Ectodermal cell (in vitro differentiated cells): Measurements from ENCODE around the gene PTP4A1.

Experiments
- H3K27ac ChIP-seq: 2 replicates; pipeline ENCODE4 v1.7.0; 2013; ENCODE audit warnings: mild to moderate bottlenecking, low read depth, low read length; ENCODE audit not compliant: insufficient read depth, poor library complexity, severe bottlenecking
- H3K27me3 ChIP-seq: 2 replicates; pipeline ENCODE4 v1.7.0; 2013; ENCODE audit warnings: mild to moderate bottlenecking, low read length; ENCODE audit not compliant: insufficient read depth, control insufficient read depth, poor library complexity, severe bottlenecking
- H3K36me3 ChIP-seq: one replicate; pipeline ENCODE4 v1.7.0; 2013; ENCODE audit warnings: low read length; ENCODE audit not compliant: control insufficient read depth, insufficient read depth
- H3K4me1 ChIP-seq: one replicate; pipeline ENCODE4 v1.7.0; 2013; ENCODE audit warnings: low read length; ENCODE audit not compliant: control insufficient read depth, insufficient read depth
- H3K4me3 ChIP-seq: 2 replicates; pipeline ENCODE4 v1.7.0; 2013; ENCODE audit warnings: low read depth, low read length, control low read depth; ENCODE audit not compliant: insufficient read depth
- H3K9me3 ChIP-seq: 2 replicates; pipeline ENCODE4 v1.7.0; 2013; ENCODE audit warnings: mild to moderate bottlenecking, low read length, moderate library complexity; ENCODE audit not compliant: control insufficient read depth
- WGBS, 2 experiments: methylation state at CpG; one replicate each; pipeline ENCODE4 v1.1.7; 2013; ENCODE audit warnings: missing lambda C conversion rate in 2 of 2; 5-methylcytosine and 5-hydroxymethylcytosine counted together

Gene PTP4A1

DNA sequence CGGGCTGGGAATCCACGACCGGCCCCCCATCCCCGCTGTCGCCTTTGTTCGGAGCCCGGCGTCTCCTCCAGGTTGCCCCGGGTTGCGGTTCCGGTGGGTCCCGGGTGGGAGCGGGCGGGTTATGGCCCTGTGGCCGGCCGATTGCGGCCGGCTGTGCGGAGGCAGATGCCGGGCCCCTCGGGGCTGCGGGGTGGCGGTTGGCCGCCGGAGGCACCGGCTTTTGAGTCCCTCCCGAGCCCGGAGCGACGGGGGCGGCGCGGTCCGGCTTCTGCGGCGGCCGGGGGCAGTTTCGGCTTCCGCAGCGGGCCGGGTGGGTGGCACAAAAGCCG is 431 bp downstream of the PTP4A1 start:
- H3K4me3 ChIP-seq = peak overlapping the region; percentile 92
- peak overlapping the region; percentile 94 for H3K27ac ChIP-seq
- H3K9me3 ChIP-seq = no peaks in the 10 kb centered on the region
- H3K27me3 ChIP-seq = no peaks in the 10 kb centered on the region
- H3K4me1 ChIP-seq = peaks cover 7% of the 10 kb centered on the region
- peaks cover 14% of the 10 kb centered on the region for H3K36me3 ChIP-seq
- WGBS, 2 experiments = 0% methylated on average over 42 of the region's 42 CpGs

GRCh38 chr6:63573076-63573898 is 1.0 kb downstream of the PTP4A1 start:
- Histone ChIP-seq H3K4me1 (peaks cover 7% of the 10 kb centered on the region), H3K27ac (peak overlapping the region; percentile 94), H3K36me3 (peaks cover 14% of the 10 kb centered on the region), H3K4me3 (peak overlapping the region; percentile 92), H3K27me3 (no peaks in the 10 kb centered on the region), H3K9me3 (no peaks in the 10 kb centered on the region)
- 0% methylated on average over 86 of the region's 86 CpGs for WGBS, 2 experiments

DNA sequence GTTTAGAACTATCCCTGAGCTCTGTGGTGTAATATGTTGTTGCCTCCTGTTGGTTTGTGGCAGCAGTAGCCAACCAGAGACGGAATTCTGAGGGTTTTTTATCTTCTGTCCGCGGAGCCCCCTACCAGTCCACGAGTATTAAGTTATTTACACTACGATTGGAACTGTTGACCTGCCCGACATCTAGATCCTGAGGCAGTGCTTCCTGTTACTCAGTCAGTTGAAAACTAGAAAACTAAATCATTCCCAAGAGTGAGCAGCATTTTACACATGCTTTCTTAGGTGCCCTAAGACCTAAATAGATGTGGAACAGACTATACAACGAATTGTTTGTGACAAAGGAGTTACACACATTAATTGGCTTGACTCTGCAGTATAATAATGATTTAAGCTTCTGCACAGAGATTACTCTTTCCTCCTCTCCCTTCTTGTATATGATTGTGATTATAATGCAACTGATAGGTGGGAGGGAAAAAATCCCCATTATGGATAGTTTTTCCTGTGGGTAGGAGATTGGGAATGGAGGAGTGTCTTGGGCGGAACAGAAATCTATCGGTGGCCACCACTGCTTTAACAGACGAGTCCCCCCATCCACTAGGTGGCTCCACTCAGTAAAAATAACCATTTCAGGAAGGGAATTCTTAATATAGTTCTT is 1.7 kb downstream of the PTP4A1 start:
- H3K4me3 ChIP-seq = peak overlapping the region; percentile 92
- no peaks in the 10 kb centered on the region for H3K9me3 ChIP-seq
- H3K27ac ChIP-seq = peak overlapping the region; percentile 94
- WGBS, 2 experiments = 8% methylated on average over 10 of the region's 10 CpGs
- peaks cover 7% of the 10 kb centered on the region for H3K4me1 ChIP-seq
- H3K36me3 ChIP-seq = peaks cover 20% of the 10 kb centered on the region
- no peaks in the 10 kb centered on the region for H3K27me3 ChIP-seq

DNA sequence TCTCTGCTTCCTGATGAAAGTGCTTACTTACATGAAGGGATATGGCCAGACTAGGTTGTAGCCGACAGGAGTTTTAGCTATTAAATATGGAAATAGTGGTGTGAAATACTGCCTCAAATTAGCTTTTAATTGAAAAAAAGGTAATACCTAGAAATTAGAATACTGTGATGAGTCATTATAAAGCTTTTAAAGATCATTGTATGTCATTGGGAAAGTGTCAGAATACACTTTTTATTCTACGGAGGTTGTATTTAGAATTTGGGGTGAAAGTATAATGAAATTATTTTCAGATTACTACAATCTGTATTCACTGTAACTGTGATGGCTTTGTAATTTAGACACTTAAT is 2.2 kb downstream of the PTP4A1 start:
- H3K36me3 ChIP-seq = peaks cover 24% of the 10 kb centered on the region
- no peak overlapping the region for H3K27ac ChIP-seq
- H3K9me3 ChIP-seq = no peaks in the 10 kb centered on the region
- 53 to 68% methylated on average over 1 to 2 of the region's 2 CpGs for WGBS, 2 experiments
- H3K27me3 ChIP-seq = no peaks in the 10 kb centered on the region
- H3K4me3 ChIP-seq = peak overlapping the region; percentile 92
- H3K4me1 ChIP-seq = peaks cover 7% of the 10 kb centered on the region

DNA sequence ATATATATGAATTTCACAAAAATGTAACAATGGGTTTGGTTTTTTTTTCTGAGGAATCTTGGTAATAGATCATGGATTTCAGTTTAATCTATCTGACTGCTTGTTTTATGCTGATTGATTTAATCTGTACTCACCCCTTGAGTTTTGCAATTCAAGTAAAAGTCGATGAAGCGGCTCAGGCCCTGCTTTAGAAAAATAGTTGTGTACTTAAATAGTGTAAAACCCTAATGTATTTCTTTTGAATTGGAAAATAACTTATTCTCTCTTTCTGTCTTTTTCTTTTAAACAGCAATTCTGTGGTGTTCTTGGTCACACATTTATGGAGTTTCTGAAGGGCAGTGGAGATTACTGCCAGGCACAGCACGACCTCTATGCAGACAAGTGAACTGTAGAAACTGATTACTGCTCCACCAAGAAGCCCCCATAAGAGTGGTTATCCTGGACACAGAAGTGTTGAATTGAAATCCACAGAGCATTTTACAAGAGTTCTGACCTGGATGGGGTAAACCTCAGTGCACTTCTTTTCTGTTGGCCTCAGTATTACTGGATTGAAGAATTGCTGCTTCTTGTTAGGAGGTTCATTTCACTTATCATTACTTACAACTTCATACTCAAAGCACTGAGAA is 4.0 kb downstream of the PTP4A1 start:
- peaks cover 38% of the 10 kb centered on the region for H3K36me3 ChIP-seq

GRCh38 chr6:63576985-63577712 is 4.9 kb downstream of the PTP4A1 start:
- Histone ChIP-seq H3K4me1 (peaks cover 7% of the 10 kb centered on the region), H3K36me3 (peaks cover 38% of the 10 kb centered on the region), H3K4me3 (no peak overlapping the region), H3K9me3 (no peaks in the 10 kb centered on the region), H3K27me3 (no peaks in the 10 kb centered on the region), H3K27ac (no peak overlapping the region)
- WGBS, 2 experiments = 92 to 98% methylated on average over 4 of the region's 5 CpGs

More for the DNA sequence above, 4.0 kb downstream of the PTP4A1 start:
- no peaks in the 10 kb centered on the region for H3K27me3 ChIP-seq
- no peak overlapping the region for H3K4me3 ChIP-seq
- H3K27ac ChIP-seq = no peak overlapping the region
- peaks cover 7% of the 10 kb centered on the region for H3K4me1 ChIP-seq
- WGBS, 2 experiments = 95 to 98% methylated on average over 3 of the region's 3 CpGs
- H3K9me3 ChIP-seq = no peaks in the 10 kb centered on the region

DNA sequence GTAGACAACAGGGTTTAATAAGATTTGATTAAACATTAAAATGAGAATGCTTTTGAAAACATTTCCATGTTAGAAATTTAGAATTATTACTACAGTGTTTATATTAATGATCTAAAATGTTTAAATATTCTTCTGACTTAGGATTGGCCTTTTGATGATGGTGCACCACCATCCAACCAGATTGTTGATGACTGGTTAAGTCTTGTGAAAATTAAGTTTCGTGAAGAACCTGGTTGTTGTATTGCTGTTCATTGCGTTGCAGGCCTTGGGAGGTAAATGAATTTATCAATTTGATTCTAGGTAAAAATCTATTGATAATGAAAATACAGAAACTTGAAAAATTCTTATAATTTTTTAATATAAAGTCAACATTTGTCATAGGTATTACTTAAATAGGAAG is 6.5 kb downstream of the PTP4A1 start:
- Histone ChIP-seq H3K9me3 (no peaks in the 10 kb centered on the region), H3K27ac (no peak overlapping the region), H3K4me1 (peaks cover 7% of the 10 kb centered on the region), H3K27me3 (no peaks in the 10 kb centered on the region), H3K36me3 (peaks cover 38% of the 10 kb centered on the region), H3K4me3 (no peak overlapping the region)
- 92 to 95% methylated on average over 1 to 2 of the region's 2 CpGs for WGBS, 2 experiments

GRCh38 chr6:63579937-63580703 is 7.8 kb downstream of the PTP4A1 start:
- Histone ChIP-seq H3K27ac (no peak overlapping the region), H3K4me3 (no peak overlapping the region), H3K4me1 (no peaks in the 10 kb centered on the region), H3K36me3 (peaks cover 38% of the 10 kb centered on the region), H3K9me3 (no peaks in the 10 kb centered on the region), H3K27me3 (no peaks in the 10 kb centered on the region)
- 98 to 99% methylated on average over 6 of the region's 6 CpGs for WGBS, 2 experiments

- 95 to 98% methylated on average over 3 of the region's 3 CpGs for WGBS, 2 experiments
- H3K9me3 ChIP-seq = no peaks in the 10 kb centered on the region
- no peak overlapping the region for H3K4me3 ChIP-seq
- H3K36me3 ChIP-seq = peaks cover 38% of the 10 kb centered on the region
- no peaks in the 10 kb centered on the region for H3K4me1 ChIP-seq
- no peaks in the 10 kb centered on the region for H3K27me3 ChIP-seq
- H3K27ac ChIP-seq = no peak overlapping the region
Observed at GRCh38 chr6:63580704-63580961, 8.4 kb downstream of the PTP4A1 start.
